SH-SY5Y (cell line): ENCODE results near the gene SHROOM4.

Experiments
- GATA2 ChIP-seq: IDR thresholded peaks from 2 replicates; pipeline ENCODE4 v1.6.1; 2011; ENCODE audit warnings: mild to moderate bottlenecking, low read depth, low read length
- GATA3 ChIP-seq: IDR thresholded peaks from 2 replicates; pipeline ENCODE4 v1.6.1; 2011; ENCODE audit warnings: low read depth, mild to moderate bottlenecking, low read length, moderate library complexity

GRCh38 chrX:50684871-50685270 lies 129.1 kb downstream of the SHROOM4 start:
- TF ChIP-seq GATA2 (no peak), GATA3 (no peak)
